ENCODE results near the gene CHP1. TPM values are rescaled to one million over a fixed set of nuclear protein-coding genes. Genes with fewer than 3 reads are reported as not detected.

CHP1 gene
- total RNA-seq (10 to 100 TPM; 31.6 to 40.5 TPM), total RNA-seq (45.0 to 65.5 reads per million in 2 donors)

DNA sequence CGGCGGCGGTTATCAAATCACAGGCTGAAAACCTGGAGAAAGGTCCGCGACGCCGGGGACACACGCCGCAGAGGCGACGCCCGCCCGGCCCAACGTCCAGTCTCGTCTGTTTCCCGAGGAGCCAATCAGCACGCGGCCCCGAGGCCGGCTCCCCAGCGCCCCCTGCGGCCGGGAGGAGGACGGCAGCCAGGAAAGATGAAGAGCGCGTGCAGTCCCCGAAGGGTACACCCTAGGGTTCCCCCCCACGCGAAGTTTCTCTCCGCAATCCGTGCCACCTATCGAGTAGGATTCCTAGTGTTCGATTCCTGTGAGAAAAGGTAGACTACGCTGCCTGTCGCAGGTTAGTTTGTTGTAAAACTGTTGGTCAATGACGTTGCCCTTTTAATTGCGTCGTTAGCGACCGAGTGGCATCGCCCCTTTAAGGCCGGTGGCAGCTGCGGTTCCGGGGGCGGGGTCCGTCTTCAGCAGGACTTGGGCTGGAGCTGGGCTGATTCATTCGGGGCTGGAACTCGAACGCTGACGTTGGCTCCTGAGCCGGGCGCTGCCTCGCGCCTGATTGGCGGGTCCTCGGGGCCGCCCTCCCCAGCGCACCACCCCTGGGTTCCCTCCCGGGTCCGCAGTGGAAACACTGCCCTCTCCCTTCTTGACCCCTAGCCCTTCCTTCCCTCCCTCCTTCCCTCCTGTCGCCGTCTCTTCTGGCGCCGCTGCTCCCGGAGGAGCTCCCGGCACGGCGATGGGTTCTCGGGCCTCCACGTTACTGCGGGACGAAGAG, at the start of gene CHP1, which contains the start of gene EXD1:
Gene CHP1 (plus strand): TSS at position 619 of the 772 bp plus-strand sequence. CDS start 115 bp downstream, at position 734.
Gene EXD1 (minus strand): TSS at position 108 of the 772 bp plus-strand sequence. CDS start 4,182 bp downstream, outside the sequence.
- no peaks in the 10 kb centered on the region for H3K36me3 Mint-ChIP-seq (ENCODE audit: low read depth)
- ATAC-seq (peak; percentile 97), DNase-seq (peak; percentile 86 to 89 (median 87))
- peak within 1 kb of the TSS; percentile 90 for H3K27ac Mint-ChIP-seq
- H3K4me3 Mint-ChIP-seq = peak within 1 kb of the TSS; percentile 91
- H3K27me3 Mint-ChIP-seq = no peaks in the 10 kb centered on the region
- H3K9me3 ChIP-seq (ENCODE audit: control insufficient read depth, low read length, poor library complexity, severe bottlenecking) = no peaks in the 10 kb centered on the region
- H3K4me1 Mint-ChIP-seq = peaks cover 19% of the 10 kb centered on the region

DNA sequence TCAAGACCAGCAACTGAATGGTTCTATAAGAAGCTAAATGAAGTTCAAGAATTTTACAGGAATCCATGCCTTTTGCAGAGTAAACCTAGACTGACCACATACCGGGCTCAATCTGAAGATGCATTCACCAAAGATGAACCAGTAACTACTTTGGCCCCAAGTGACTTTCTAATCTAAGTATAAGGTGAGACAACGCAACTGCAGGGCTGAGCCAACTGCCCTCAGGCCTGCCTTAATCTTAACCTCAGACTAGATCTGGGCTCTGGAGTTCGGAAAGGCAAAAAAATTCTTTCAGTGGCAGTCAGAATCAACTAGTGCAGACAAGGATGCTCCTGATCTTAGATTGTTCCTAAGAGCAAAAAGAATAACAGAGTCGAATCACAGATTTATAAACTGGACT, 48.8 kb upstream of the CHP1 start:
- Mint-ChIP-seq H3K4me1 (peaks cover 4% of the 10 kb centered on the region), H3K27me3 (peaks cover 4% of the 10 kb centered on the region), H3K4me3 (no peak overlapping the region), H3K36me3 (ENCODE audit: low read depth) (peaks cover 2% of the 10 kb centered on the region), H3K27ac (no peak overlapping the region)
- ATAC-seq (no peak), DNase-seq (no peak)
- no peaks in the 10 kb centered on the region for H3K9me3 ChIP-seq (ENCODE audit: control insufficient read depth, low read length, poor library complexity, severe bottlenecking)

DNA sequence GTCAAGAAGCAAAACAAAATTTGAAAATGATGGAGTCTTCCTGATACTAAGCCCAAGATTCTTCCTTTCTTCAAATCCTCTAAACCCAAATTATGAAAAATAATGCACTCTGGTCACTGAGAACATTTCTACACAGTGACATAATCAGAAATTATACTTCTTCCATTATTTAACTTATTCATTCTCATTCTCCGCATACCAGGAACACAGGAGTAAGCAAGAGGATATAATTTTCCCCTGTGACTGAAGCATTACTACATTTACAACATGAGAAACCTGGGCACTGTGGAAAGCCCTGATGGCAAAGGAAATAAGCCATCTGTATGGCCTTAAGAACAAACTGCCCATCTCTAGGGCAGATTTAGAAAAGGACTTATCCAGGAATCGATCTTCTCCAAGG, 47.5 kb upstream of the CHP1 start:
- Mint-ChIP-seq H3K4me3 (no peak overlapping the region), H3K36me3 (ENCODE audit: low read depth) (peaks cover 2% of the 10 kb centered on the region), H3K4me1 (peaks cover 4% of the 10 kb centered on the region), H3K27me3 (peaks cover 4% of the 10 kb centered on the region), H3K27ac (no peak overlapping the region)
- DNase-seq (no peak), ATAC-seq (no peak)
- H3K9me3 ChIP-seq (ENCODE audit: control insufficient read depth, low read length, poor library complexity, severe bottlenecking) = no peaks in the 10 kb centered on the region

DNA sequence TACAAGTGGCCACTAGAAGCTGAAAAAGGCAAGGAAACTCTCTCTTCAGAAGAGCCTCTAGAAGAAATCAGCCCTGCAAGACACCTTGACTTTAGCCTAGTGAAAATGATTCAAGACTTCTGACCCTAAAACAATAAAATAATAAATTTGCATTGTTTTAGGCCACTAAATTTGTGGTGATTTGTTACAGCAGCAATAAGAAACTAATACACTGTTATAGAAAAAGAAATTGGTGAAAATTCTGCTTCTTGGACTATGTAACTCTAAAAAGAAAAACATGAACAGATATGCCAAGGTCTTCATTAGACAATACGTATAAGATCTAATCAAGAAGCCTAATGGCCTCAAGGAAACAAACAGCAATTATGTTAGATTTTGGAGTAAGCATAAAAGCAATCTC, 36.6 kb upstream of the CHP1 start:
- H3K4me3 Mint-ChIP-seq = no peak overlapping the region
- peaks cover 4% of the 10 kb centered on the region for H3K4me1 Mint-ChIP-seq
- no peaks in the 10 kb centered on the region for H3K27me3 Mint-ChIP-seq
- DNase-seq = no peak
- no peaks in the 10 kb centered on the region for H3K9me3 ChIP-seq (ENCODE audit: control insufficient read depth, low read length, poor library complexity, severe bottlenecking)
- no peak for ATAC-seq
- H3K36me3 Mint-ChIP-seq (ENCODE audit: low read depth) = peaks cover 2% of the 10 kb centered on the region
- H3K27ac Mint-ChIP-seq = no peak overlapping the region

DNA sequence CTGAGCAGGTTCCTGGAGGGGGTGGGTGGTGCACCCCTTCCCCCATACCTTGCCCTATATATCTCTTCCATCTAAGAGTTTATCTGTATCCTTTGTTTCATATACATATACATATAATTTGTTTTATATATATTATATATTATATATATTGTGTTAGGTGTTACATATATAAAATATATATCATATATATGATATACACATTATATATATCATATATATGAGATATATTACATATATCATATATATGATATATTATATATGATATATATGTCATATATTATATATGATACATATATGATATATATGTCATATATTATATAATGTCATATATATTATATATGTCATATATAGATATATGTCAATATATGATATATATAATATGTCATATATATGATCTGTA, 31.6 kb upstream of the CHP1 start:
- ATAC-seq (no peak), DNase-seq (no peak)
- Mint-ChIP-seq H3K4me3 (no peak overlapping the region), H3K36me3 (ENCODE audit: low read depth) (no peaks in the 10 kb centered on the region), H3K27ac (no peak overlapping the region), H3K4me1 (no peaks in the 10 kb centered on the region), H3K27me3 (no peaks in the 10 kb centered on the region)
- no peaks in the 10 kb centered on the region for H3K9me3 ChIP-seq (ENCODE audit: control insufficient read depth, low read length, poor library complexity, severe bottlenecking)

DNA sequence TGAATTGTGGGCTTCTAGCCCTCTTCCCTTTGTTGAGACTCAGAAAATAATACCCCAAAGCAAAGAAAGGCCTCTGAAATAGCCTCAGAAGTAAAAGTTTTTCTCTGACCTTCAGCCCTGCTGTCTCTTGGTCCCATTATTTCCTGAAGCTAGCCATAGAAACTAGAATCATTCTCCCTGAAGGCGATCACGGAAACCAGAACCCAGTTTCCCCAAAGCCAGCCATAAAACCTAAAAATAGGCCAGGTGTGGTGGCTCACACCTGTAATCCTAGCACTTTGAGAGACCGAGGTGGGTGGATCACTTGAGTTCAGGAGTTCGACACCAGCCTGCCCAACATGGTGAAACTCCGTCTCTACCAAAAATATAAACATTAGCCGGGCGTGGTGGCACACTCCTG, 27.7 kb upstream of the CHP1 start:
- no peaks in the 10 kb centered on the region for H3K36me3 Mint-ChIP-seq (ENCODE audit: low read depth)
- no peak overlapping the region for H3K4me3 Mint-ChIP-seq
- no peak for ATAC-seq
- H3K4me1 Mint-ChIP-seq = no peaks in the 10 kb centered on the region
- no peak for DNase-seq
- no peaks in the 10 kb centered on the region for H3K9me3 ChIP-seq (ENCODE audit: control insufficient read depth, low read length, poor library complexity, severe bottlenecking)
- H3K27me3 Mint-ChIP-seq = peaks cover 7% of the 10 kb centered on the region
- no peak overlapping the region for H3K27ac Mint-ChIP-seq

DNA sequence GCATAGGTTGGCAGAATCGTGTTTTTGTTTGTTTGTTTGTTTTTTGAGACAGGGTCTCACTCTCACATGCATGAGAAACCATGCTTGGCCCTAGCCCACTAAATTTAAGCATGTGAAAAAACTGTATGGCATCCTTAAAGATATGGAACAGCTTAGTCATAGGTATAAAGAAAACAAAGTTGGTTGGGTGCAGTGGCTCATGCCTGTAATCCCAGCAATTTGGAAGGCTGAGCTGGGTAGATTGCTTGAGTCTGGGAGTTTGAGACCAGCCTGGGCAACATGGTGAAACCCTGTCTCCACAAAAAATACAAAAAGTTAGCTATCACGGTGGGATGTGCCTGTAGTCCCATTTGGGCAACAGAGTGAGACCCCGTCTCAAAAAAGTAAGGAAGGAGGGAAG, 25.8 kb upstream of the CHP1 start:
- DNase-seq (no peak), ATAC-seq (no peak)
- no peaks in the 10 kb centered on the region for H3K4me1 Mint-ChIP-seq
- H3K36me3 Mint-ChIP-seq (ENCODE audit: low read depth) = no peaks in the 10 kb centered on the region
- H3K4me3 Mint-ChIP-seq = no peak overlapping the region
- no peak overlapping the region for H3K27ac Mint-ChIP-seq
- H3K9me3 ChIP-seq (ENCODE audit: control insufficient read depth, low read length, poor library complexity, severe bottlenecking) = no peaks in the 10 kb centered on the region
- H3K27me3 Mint-ChIP-seq = peaks cover 13% of the 10 kb centered on the region

DNA sequence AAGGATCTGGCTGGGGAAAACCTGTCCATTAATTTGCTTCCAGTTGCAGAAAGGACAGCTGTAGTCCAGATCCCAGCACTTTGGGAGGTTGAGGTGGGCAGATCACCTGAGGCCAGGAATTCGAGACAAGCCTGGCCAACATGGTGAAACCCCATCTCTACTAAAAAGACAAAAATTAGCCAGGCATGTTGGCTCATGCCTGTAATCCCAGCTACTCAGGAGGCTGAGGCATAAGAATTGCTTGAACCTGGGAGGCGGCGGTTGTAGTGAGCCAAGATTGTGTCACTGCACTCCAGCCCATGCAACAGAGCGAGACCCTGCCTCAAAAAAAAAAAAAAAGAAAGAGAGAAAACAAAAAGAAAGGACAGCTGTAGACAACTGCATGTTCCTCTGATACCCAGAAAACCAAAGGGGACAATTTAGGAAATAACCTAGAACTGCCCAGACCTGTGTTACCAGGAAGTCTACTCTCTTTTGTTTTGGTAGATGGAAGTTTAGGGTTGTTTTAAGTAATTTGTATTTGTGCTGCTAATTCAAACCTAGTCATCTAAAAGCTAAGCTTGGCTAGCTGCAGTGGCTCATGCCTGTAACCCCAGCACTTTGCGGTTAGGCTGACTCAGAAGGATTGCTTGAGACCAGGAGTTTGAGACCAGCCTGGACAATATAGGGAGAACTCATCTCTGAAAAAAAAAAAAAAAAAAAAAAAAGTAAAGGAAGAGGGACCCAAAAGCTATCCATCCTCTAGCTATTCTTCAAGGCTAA, 23.2 kb upstream of the CHP1 start:
- no peak overlapping the region for H3K4me3 Mint-ChIP-seq
- DNase-seq (no peak), ATAC-seq (no peak)
- no peak overlapping the region for H3K27ac Mint-ChIP-seq
- no peaks in the 10 kb centered on the region for H3K9me3 ChIP-seq (ENCODE audit: control insufficient read depth, low read length, poor library complexity, severe bottlenecking)
- no peaks in the 10 kb centered on the region for H3K4me1 Mint-ChIP-seq
- peaks cover 22% of the 10 kb centered on the region for H3K27me3 Mint-ChIP-seq
- no peaks in the 10 kb centered on the region for H3K36me3 Mint-ChIP-seq (ENCODE audit: low read depth)

DNA sequence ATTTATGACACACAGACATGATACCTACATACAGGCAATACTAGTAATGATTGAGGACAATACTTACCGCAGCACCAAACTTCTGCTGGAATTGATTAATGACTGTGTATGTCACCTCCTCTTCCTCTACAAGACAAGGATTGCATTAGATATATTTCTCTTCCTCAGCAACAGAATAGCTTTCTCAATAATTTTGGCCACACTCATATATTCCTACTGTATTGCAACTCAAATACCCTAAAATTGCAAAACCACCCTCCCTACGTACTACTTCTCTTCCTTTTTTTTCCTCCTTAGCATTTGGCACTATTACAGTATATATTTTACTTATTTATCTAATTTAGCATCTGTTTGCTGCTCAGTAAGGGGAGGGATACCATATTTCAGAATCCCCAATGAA, 15.4 kb upstream of the CHP1 start:
- peak overlapping the region; percentile 19 for H3K27ac Mint-ChIP-seq
- peaks cover 34% of the 10 kb centered on the region for H3K27me3 Mint-ChIP-seq
- no peak overlapping the region for H3K4me3 Mint-ChIP-seq
- DNase-seq (no peak), ATAC-seq (no peak)
- peaks cover 4% of the 10 kb centered on the region for H3K4me1 Mint-ChIP-seq
- H3K9me3 ChIP-seq (ENCODE audit: control insufficient read depth, low read length, poor library complexity, severe bottlenecking) = no peaks in the 10 kb centered on the region
- peaks cover under 1% of the 10 kb centered on the region for H3K36me3 Mint-ChIP-seq (ENCODE audit: low read depth)

DNA sequence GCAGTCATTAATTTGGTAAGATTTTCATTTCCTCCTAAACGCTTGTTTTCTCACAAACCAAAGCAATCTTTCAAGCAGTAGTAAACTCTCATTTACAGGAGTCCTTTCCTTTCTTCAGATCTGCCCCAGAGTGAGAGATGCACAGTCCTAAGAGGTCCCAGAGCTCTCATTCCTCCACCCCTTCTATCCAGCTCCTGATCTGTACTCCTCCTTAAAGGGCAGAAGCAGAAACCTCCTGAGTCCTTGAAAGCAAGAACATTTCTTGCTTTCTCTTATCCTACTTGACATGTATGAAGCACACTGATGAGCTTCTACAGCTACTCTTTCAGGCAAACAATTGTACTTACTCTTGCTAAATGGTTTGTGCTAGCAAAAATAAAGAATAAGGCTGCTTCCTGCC, 12.2 kb upstream of the CHP1 start:
- no peaks in the 10 kb centered on the region for H3K9me3 ChIP-seq (ENCODE audit: control insufficient read depth, low read length, poor library complexity, severe bottlenecking)
- Mint-ChIP-seq H3K27ac (no peak overlapping the region), H3K27me3 (peaks cover 37% of the 10 kb centered on the region), H3K4me1 (peaks cover 4% of the 10 kb centered on the region), H3K36me3 (ENCODE audit: low read depth) (peaks cover 5% of the 10 kb centered on the region), H3K4me3 (no peak overlapping the region)
- no peak for DNase-seq
- no peak for ATAC-seq

DNA sequence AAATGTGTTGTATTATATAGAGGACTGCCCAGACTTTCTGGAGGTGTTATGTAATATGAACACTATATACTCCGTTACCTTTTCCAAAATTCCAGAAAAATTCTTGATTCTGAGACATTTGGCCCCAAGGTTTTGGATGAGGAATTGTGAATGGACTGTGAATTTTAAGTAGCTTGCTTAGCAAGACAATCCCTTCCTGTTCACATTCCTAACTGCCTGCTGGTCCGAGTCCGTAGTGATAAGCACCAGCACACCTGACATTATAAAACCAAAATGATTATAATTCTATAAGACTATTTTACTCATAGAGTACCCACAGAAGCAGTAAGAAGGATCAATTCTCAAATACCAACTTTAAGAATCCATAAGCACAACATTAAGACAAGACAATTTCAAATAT, 11.7 kb upstream of the CHP1 start:
- DNase-seq = no peak
- peaks cover 5% of the 10 kb centered on the region for H3K36me3 Mint-ChIP-seq (ENCODE audit: low read depth)
- H3K27ac Mint-ChIP-seq = no peak overlapping the region
- peaks cover 37% of the 10 kb centered on the region for H3K27me3 Mint-ChIP-seq
- no peaks in the 10 kb centered on the region for H3K9me3 ChIP-seq (ENCODE audit: control insufficient read depth, low read length, poor library complexity, severe bottlenecking)
- no peak overlapping the region for H3K4me3 Mint-ChIP-seq
- H3K4me1 Mint-ChIP-seq = peaks cover 4% of the 10 kb centered on the region
- ATAC-seq = no peak

DNA sequence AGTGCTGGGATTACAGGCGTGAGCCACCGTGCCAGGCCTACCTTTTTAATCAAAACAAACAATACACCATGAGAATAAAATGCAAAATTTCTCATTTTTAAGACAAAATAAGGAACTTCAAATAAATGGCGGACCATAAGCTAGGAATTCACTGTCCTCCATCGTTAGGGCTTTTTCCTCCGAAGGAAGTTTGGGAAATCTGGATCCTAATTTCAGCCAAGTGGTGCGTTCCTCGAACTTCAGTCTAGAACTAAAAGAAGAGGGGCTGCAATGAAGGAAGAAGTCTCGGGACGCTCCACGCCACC, 771 bp upstream of the CHP1 start:
- no peaks in the 10 kb centered on the region for H3K9me3 ChIP-seq (ENCODE audit: control insufficient read depth, low read length, poor library complexity, severe bottlenecking)
- peak overlapping the region; percentile 90 for H3K27ac Mint-ChIP-seq
- no peaks in the 10 kb centered on the region for H3K36me3 Mint-ChIP-seq (ENCODE audit: low read depth)
- H3K27me3 Mint-ChIP-seq = no peaks in the 10 kb centered on the region
- no peak for ATAC-seq
- H3K4me3 Mint-ChIP-seq = peak overlapping the region; percentile 91
- DNase-seq = no peak
- H3K4me1 Mint-ChIP-seq = peaks cover 19% of the 10 kb centered on the region

DNA sequence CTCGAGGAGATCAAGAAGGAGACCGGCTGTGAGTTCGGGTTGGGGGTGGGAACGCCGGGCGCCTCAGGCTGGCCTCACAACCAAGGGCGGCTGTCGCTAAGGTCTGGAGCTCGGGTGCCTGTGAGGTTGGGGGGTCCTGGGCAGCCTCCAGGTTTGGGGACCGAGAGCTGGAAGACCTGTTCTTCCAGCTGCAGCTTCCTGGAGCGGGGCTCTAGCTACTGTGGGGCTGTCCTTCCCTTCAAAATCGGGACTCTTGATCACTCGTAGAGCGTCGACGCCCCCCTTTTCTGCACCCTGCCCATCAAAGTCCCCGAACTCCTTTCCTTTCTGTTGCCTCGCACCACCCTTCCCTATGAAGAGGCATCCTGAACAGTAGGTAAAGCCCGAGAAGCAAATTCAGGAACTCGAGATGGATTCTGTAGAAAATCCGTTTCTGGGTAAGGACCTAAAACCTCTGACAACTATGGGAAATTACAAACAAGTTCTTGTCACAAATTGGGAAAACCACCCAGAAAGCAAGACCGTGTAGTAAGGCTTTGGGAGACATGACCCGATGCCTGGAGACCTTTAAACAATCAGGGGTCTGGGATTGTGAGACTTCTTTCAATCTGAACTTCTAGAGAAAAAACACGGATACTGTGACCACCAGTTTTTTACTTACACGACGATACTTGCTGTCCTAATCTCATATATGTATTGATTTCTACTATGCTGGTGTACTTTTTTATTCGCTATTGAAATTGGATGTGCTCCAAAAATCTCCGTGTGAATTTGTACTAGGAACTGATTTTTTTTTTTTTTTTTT, 556 bp downstream of the CHP1 start:
- H3K4me3 Mint-ChIP-seq = peak overlapping the region; percentile 91
- peak; percentile 49 for ATAC-seq

More for the DNA sequence above, 556 bp downstream of the CHP1 start:
- no peaks in the 10 kb centered on the region for H3K9me3 ChIP-seq (ENCODE audit: control insufficient read depth, low read length, poor library complexity, severe bottlenecking)
- Mint-ChIP-seq H3K27me3 (no peaks in the 10 kb centered on the region), H3K27ac (peak overlapping the region; percentile 90), H3K36me3 (ENCODE audit: low read depth) (no peaks in the 10 kb centered on the region), H3K4me1 (peaks cover 19% of the 10 kb centered on the region)
- DNase-seq = no peak
